ENCODE results near the gene CELA3A.

GRCh38 chr1:22039594-22040285 is 38.3 kb downstream of the CELA3A start:
- no peak for TF ChIP-seq CTCF (IDR thresholded peaks at IDR 0.05; ENCODE audit: low read depth, low read length)
- no peak for TF ChIP-seq EZH2phosphoT487 (IDR thresholded peaks at IDR 0.05; ENCODE audit: low read depth)

All from OCI-LY3 (cell line).